Caco-2 (cell line): ENCODE data around the gene RABGEF1. TPM values are rescaled to one million over a fixed set of nuclear protein-coding genes. Genes with fewer than 3 reads are reported as not detected.
"Not testable (repeated sequence)": the region's sequence is repeated elsewhere in the genome, so short reads cannot be mapped to it uniquely, and the experiment has no call there.

Source experiments
- BruUV-seq: library from RNA; stranded (reverse); fragments of 400-500 nt; replicated peaks from 2 replicates; lab custom pipeline; 2021; lab: Mats Ljungman, UMichigan
- CTCF ChIA-PET: fragments of 300-600 bp; sonication (Branson Sonifier 250); formaldehyde crosslinking; loops from one replicate; lab custom pipeline; 2022; ENCODE audit warnings: antibody characterized with exemption; lab: Charles Lee
- POLR2A ChIA-PET: fragments of 300-600 bp; sonication (Branson Sonifier 250); formaldehyde crosslinking; loops from one replicate; lab custom pipeline; 2022; ENCODE audit warnings: antibody characterized with exemption; lab: Charles Lee
- DNase-seq, 2 experiments: peaks; one replicate each; pipeline versions ENCODE4 v3.0.0 to v3.0.0-alpha.2; 2020 to 2022
- H3K27me3 ChIP-seq: replicated peaks from 2 replicates; pipeline ENCODE4 v1.6.0; 2011; ENCODE audit warnings: low read length; ENCODE audit not compliant: control insufficient read depth, insufficient read depth
- H3K36me3 ChIP-seq: 2 replicates; pipeline ENCODE4 v1.5.1; 2011; ENCODE audit warnings: low read length; ENCODE audit not compliant: control insufficient read depth, insufficient read depth
- H3K4me1 ChIP-seq: fragments of 250-450 bp; sonication (Bioruptor Pico); 2 replicates; pipeline ENCODE4 v1.5.1; 2020; ENCODE audit warnings: mild to moderate bottlenecking
- H3K4me3 ChIP-seq: 2 replicates; pipeline ENCODE4 v1.5.1; 2011; ENCODE audit warnings: low read depth, mild to moderate bottlenecking, control low read depth, low read length
- H3K9me3 ChIP-seq: fragments of 250-450 bp; sonication (Bioruptor Pico); 2 replicates; pipeline ENCODE4 v1.5.1; 2020; ENCODE audit warnings: mild to moderate bottlenecking, moderate library complexity
- H3K27ac Mint-ChIP-seq: one replicate; pipeline ENCODE4 v1.8.0; 2022; ENCODE audit warnings: mixed read lengths; ENCODE audit not compliant: unreplicated experiment
- H3K27me3 Mint-ChIP-seq: one replicate; pipeline ENCODE4 v1.8.0; 2022; ENCODE audit warnings: mixed read lengths; ENCODE audit not compliant: insufficient read depth, unreplicated experiment
- H3K36me3 Mint-ChIP-seq: one replicate; pipeline ENCODE4 v1.8.0; 2022; ENCODE audit warnings: mild to moderate bottlenecking, mixed read lengths; ENCODE audit not compliant: insufficient read depth, unreplicated experiment
- H3K4me1 Mint-ChIP-seq: one replicate; pipeline ENCODE4 v1.8.0; 2022; ENCODE audit warnings: low read depth, mixed read lengths; ENCODE audit not compliant: unreplicated experiment
- H3K4me3 Mint-ChIP-seq: one replicate; pipeline ENCODE4 v1.8.0; 2022; ENCODE audit warnings: mild to moderate bottlenecking, moderate library complexity, mixed read lengths; ENCODE audit not compliant: unreplicated experiment
- H3K9me3 Mint-ChIP-seq: one replicate; pipeline ENCODE4 v1.8.0; 2022; ENCODE audit warnings: mixed read lengths; ENCODE audit not compliant: unreplicated experiment
- intact Hi-C: fragments of 100-400 bp; cut with micrococcal nuclease; formaldehyde crosslinking; loops from one replicate; pipeline ENCODE4 v1.10.0; 2022; ENCODE audit not compliant: unreplicated experiment
- total RNA-seq: library from RNA; stranded (reverse); gene quantifications from 2 replicates; pipeline ENCODE4 v1.2.3, GENCODE V29; 2022
- TF ChIP-seq, protein P1 (sequence below), 2 experiments: fragments of 200-600 bp in 1 of 2; IDR thresholded peaks; 1 replicate in 1 of 2; 2 replicates in 1 of 2; pipeline versions ENCODE4 v1.5.1 to v1.8.0; 2011 to 2022; ENCODE audit warnings: antibody characterized with exemption in 1 of 2, control low read depth in 1 of 2, inconsistent platforms in 1 of 2, low read depth in 1 of 2, low read length in 1 of 2, mild to moderate bottlenecking in 1 of 2, moderate library complexity in 1 of 2; ENCODE audit not compliant: insufficient read depth in 1 of 2, severe bottlenecking in 1 of 2, unreplicated experiment in 1 of 2

Gene RABGEF1
- total RNA-seq, 1 experiment from 2014 or later: 20.3 TPM

- Mint-ChIP-seq H3K36me3 (peaks cover 62% of the 10 kb centered on the region), H3K4me1 (peaks cover 27% of the 10 kb centered on the region)
- H3K4me1 ChIP-seq: peaks cover 31% of the 10 kb centered on the region
- H3K27me3 ChIP-seq, POLR2A ChIA-PET, H3K4me3 ChIP-seq, BruUV-seq, H3K9me3 Mint-ChIP-seq, intact Hi-C loops, H3K9me3 ChIP-seq, H3K4me3 Mint-ChIP-seq, CTCF ChIA-PET, H3K27me3 Mint-ChIP-seq, H3K36me3 ChIP-seq, H3K27ac Mint-ChIP-seq: not testable (repeated sequence)
- TF ChIP-seq, protein P1, sequence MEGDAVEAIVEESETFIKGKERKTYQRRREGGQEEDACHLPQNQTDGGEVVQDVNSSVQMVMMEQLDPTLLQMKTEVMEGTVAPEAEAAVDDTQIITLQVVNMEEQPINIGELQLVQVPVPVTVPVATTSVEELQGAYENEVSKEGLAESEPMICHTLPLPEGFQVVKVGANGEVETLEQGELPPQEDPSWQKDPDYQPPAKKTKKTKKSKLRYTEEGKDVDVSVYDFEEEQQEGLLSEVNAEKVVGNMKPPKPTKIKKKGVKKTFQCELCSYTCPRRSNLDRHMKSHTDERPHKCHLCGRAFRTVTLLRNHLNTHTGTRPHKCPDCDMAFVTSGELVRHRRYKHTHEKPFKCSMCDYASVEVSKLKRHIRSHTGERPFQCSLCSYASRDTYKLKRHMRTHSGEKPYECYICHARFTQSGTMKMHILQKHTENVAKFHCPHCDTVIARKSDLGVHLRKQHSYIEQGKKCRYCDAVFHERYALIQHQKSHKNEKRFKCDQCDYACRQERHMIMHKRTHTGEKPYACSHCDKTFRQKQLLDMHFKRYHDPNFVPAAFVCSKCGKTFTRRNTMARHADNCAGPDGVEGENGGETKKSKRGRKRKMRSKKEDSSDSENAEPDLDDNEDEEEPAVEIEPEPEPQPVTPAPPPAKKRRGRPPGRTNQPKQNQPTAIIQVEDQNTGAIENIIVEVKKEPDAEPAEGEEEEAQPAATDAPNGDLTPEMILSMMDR (IDR thresholded peaks at IDR 0.05; ENCODE audit: insufficient read depth in 1 of 2, low read depth in 1 of 2, low read length in 1 of 2, severe bottlenecking in 1 of 2, unreplicated experiment in 1 of 2): peak in 1 of 2 experiments; percentile 34
- DNase-seq: peak in 1 of 2 experiments; percentile 20
These were observed 35.9 kb downstream of the RABGEF1 start for GRCh38 chr7:66776383-66776782.

DNA sequence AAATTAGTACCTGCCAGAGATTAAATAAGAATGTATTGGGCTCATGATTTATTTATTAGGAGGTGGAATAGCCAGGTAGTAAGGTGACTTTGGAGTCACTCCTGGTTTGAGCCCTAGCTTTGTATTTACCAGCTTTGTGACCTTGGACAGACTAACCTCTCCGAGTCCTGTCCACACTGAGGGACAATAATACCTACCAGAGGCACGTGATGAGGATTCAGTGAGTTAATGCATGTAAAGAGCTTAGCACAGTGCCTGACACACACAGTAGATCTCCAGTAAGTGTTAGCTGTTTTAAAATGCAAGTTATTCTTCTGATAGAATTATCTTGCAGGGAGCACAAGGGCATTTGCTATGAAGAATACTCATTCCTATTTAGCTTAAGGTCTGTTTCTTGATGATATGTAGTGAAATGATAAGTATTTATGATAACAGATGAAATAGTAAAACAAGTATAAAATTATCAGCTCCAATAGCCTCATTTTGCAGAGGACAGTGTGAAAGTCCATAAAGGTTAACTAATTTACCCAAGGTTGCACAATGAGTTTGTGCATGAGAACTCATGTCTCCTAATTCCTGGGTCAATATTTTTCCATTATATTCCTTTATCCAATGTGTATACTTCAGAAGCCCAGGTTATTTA lies 36.4 kb downstream of the RABGEF1 start:
- Mint-ChIP-seq H3K9me3 (no peaks in the 10 kb centered on the region), H3K36me3 (peaks cover 67% of the 10 kb centered on the region), H3K27me3 (no peaks in the 10 kb centered on the region), H3K4me1 (peaks cover 32% of the 10 kb centered on the region), H3K4me3 (no peak overlapping the region), H3K27ac (no peak overlapping the region)
- ChIA-PET POLR2A (no interaction called here), CTCF (interaction anchor here (0.6 kb wide), 1 partner anchor 96 kb away, joined by 4 read pairs; no protein-coding TSS in a partner anchor)
- no peak overlapping the region for H3K4me3 ChIP-seq
- no peaks in the 10 kb centered on the region for H3K9me3 ChIP-seq
- intact Hi-C loops: no loop called here
- H3K36me3 ChIP-seq: no peaks in the 10 kb centered on the region
- TF ChIP-seq, protein P1 (IDR thresholded peaks at IDR 0.05; ENCODE audit: insufficient read depth in 1 of 2, low read depth in 1 of 2, low read length in 1 of 2, severe bottlenecking in 1 of 2, unreplicated experiment in 1 of 2): no peak
- DNase-seq: no peak
- BruUV-seq: no TSS peak
- no peaks in the 10 kb centered on the region for H3K27me3 ChIP-seq
- peaks cover 31% of the 10 kb centered on the region for H3K4me1 ChIP-seq

- CTCF ChIA-PET: no interaction called here
- DNase-seq: no peak
- H3K4me3 Mint-ChIP-seq: peak overlapping the region; percentile 7
- H3K27me3 ChIP-seq: no peaks in the 10 kb centered on the region
- POLR2A ChIA-PET: no interaction called here
- TF ChIP-seq, protein P1 (IDR thresholded peaks at IDR 0.05; ENCODE audit: insufficient read depth in 1 of 2, low read depth in 1 of 2, low read length in 1 of 2, severe bottlenecking in 1 of 2, unreplicated experiment in 1 of 2): no peak
- H3K4me3 ChIP-seq: no peak overlapping the region
- intact Hi-C loops: no loop called here
- peak overlapping the region; percentile 74 for H3K27ac Mint-ChIP-seq
- H3K36me3 Mint-ChIP-seq: peaks cover 61% of the 10 kb centered on the region
- no peaks in the 10 kb centered on the region for H3K9me3 Mint-ChIP-seq
- no peaks in the 10 kb centered on the region for H3K27me3 Mint-ChIP-seq
- H3K9me3 ChIP-seq: no peaks in the 10 kb centered on the region
- no peaks in the 10 kb centered on the region for H3K36me3 ChIP-seq
- H3K4me1 Mint-ChIP-seq: peaks cover 39% of the 10 kb centered on the region
- BruUV-seq: no TSS peak
- H3K4me1 ChIP-seq: peaks cover 37% of the 10 kb centered on the region
These were observed 37.7 kb downstream of the RABGEF1 start for GRCh38 chr7:66778201-66778600.
